WTC11 (cell line): Measurements from ENCODE around the gene ATRIP. TPM values are rescaled to one million over a fixed set of nuclear protein-coding genes. Genes with fewer than 3 reads are reported as not detected.

Experiments used
- ATAC-seq: fragments of 200-7000 bp; cut with Tn5 transposase; 2 replicates; pipeline ENCODE4 v1.10.0; 2021; ENCODE audit warnings: mild to moderate bottlenecking, moderate library complexity
- CTCF ChIA-PET: fragments of 300-600 bp; sonication (Branson Sonifier 250); formaldehyde crosslinking; loops from one replicate; lab custom pipeline; 2021; ENCODE audit warnings: antibody characterized with exemption; lab: Charles Lee
- POLR2A ChIA-PET: fragments of 350-600 bp; sonication (Branson Sonifier 250); formaldehyde crosslinking; loops from one replicate; lab custom pipeline; 2021; ENCODE audit warnings: antibody characterized with exemption; lab: Charles Lee
- DNase-seq: peaks from one replicate; pipeline ENCODE4 v3.0.0; 2021; ENCODE audit warnings: low spot score
- H3K27ac Mint-ChIP-seq: 2 replicates; pipeline ENCODE4 v1.8.0; 2021; ENCODE audit warnings: mixed read lengths
- H3K27me3 Mint-ChIP-seq: 2 replicates; pipeline ENCODE4 v1.8.0; 2021; ENCODE audit warnings: low read depth, mild to moderate bottlenecking, moderate library complexity, mixed read lengths
- H3K36me3 Mint-ChIP-seq: 2 replicates; pipeline ENCODE4 v1.8.0; 2021; ENCODE audit warnings: mixed read lengths
- H3K4me1 Mint-ChIP-seq: 2 replicates; pipeline ENCODE4 v1.8.0; 2022; ENCODE audit warnings: mixed read lengths
- H3K4me3 Mint-ChIP-seq: 2 replicates; pipeline ENCODE4 v1.8.0; 2021; ENCODE audit warnings: mild to moderate bottlenecking, moderate library complexity, mixed read lengths
- H3K9me3 Mint-ChIP-seq: 2 replicates; pipeline ENCODE4 v1.8.0; 2021; ENCODE audit warnings: mixed read lengths
- ATF6 ChIP-seq: sonication (generic); formaldehyde crosslinking; IDR thresholded peaks from 2 replicates; pipeline ENCODE4 v1.8.1; 2023; ENCODE audit warnings: mild to moderate bottlenecking, missing genetic modification reagents
- CREB1 ChIP-seq: sonication (generic); formaldehyde crosslinking; IDR thresholded peaks from 2 replicates; pipeline ENCODE4 v1.8.0; 2023; ENCODE audit warnings: mild to moderate bottlenecking, missing genetic modification reagents
- E2F5 ChIP-seq: sonication (generic); formaldehyde crosslinking; IDR thresholded peaks from 2 replicates; pipeline ENCODE4 v1.8.1; 2022; ENCODE audit warnings: mild to moderate bottlenecking, moderate library complexity, missing genetic modification reagents
- ESRRA ChIP-seq: sonication (generic); formaldehyde crosslinking; IDR thresholded peaks from 2 replicates; pipeline ENCODE4 v1.8.1; 2022; ENCODE audit warnings: mild to moderate bottlenecking, missing genetic modification reagents, borderline replicate concordance
- GABPB1 ChIP-seq: sonication (generic); formaldehyde crosslinking; IDR thresholded peaks from 2 replicates; pipeline ENCODE4 v1.8.1; 2023; ENCODE audit warnings: mild to moderate bottlenecking, missing genetic modification reagents
- GRHL2 ChIP-seq: fragments of 250-450 bp; sonication (Bioruptor Pico); IDR thresholded peaks from 2 replicates; pipeline ENCODE4 v1.8.0; 2022; ENCODE audit warnings: mild to moderate bottlenecking, moderate library complexity; ENCODE audit not compliant: insufficient replicate concordance, severe bottlenecking
- IRF2 ChIP-seq: sonication (generic); formaldehyde crosslinking; IDR thresholded peaks from 2 replicates; pipeline ENCODE4 v1.8.0; 2022; ENCODE audit warnings: low read depth, missing genetic modification reagents, borderline replicate concordance
- JAZF1 ChIP-seq: fragments of 250-450 bp; sonication (Bioruptor Pico); IDR thresholded peaks from 2 replicates; pipeline ENCODE4 v1.9.0; 2021; ENCODE audit warnings: moderate library complexity, mild to moderate bottlenecking, inconsistent platforms
- MXD4 ChIP-seq: fragments of 250-450 bp; sonication (Bioruptor Pico); IDR thresholded peaks from 2 replicates; pipeline ENCODE4 v1.8.0; 2021; ENCODE audit warnings: mild to moderate bottlenecking, moderate library complexity, borderline replicate concordance
- MYBL2 ChIP-seq: sonication (generic); formaldehyde crosslinking; IDR thresholded peaks from 2 replicates; pipeline ENCODE4 v1.8.1; 2023; ENCODE audit warnings: mild to moderate bottlenecking, moderate library complexity, missing genetic modification reagents
- NFATC4 ChIP-seq: fragments of 250-450 bp; sonication (Bioruptor Pico); IDR thresholded peaks from 2 replicates; pipeline ENCODE4 v1.9.0; 2021; ENCODE audit warnings: mild to moderate bottlenecking
- NFE2L1 ChIP-seq: sonication (generic); formaldehyde crosslinking; IDR thresholded peaks from 2 replicates; pipeline ENCODE4 v1.8.1; 2023; ENCODE audit warnings: missing genetic modification reagents
- NFYB ChIP-seq: sonication (generic); formaldehyde crosslinking; conservative IDR thresholded peaks from 2 replicates; pipeline ENCODE4 v1.8.0; 2022; ENCODE audit warnings: low read depth, missing genetic modification reagents
- NR2C2 ChIP-seq: sonication (generic); formaldehyde crosslinking; IDR thresholded peaks from 2 replicates; pipeline ENCODE4 v1.8.0; 2022; ENCODE audit warnings: mild to moderate bottlenecking, missing genetic modification reagents
- RELA ChIP-seq: sonication (generic); formaldehyde crosslinking; IDR thresholded peaks from 2 replicates; pipeline ENCODE4 v1.8.1; 2022; ENCODE audit warnings: missing genetic modification reagents, mild to moderate bottlenecking, borderline replicate concordance
- RORB ChIP-seq: fragments of 250-450 bp; sonication (Bioruptor Pico); IDR thresholded peaks from 2 replicates; pipeline ENCODE4 v1.9.0; 2021; ENCODE audit warnings: mild to moderate bottlenecking
- SMAD3 ChIP-seq: sonication (generic); formaldehyde crosslinking; IDR thresholded peaks from 2 replicates; pipeline ENCODE4 v1.8.0; 2022; ENCODE audit warnings: missing genetic modification reagents, mild to moderate bottlenecking, borderline replicate concordance
- TEAD4 ChIP-seq: sonication (generic); formaldehyde crosslinking; IDR thresholded peaks from 2 replicates; pipeline ENCODE4 v1.8.0; 2022; ENCODE audit warnings: mild to moderate bottlenecking, missing genetic modification reagents
- TP53 ChIP-seq: sonication (generic); formaldehyde crosslinking; IDR thresholded peaks from 2 replicates; pipeline ENCODE4 v1.8.1; 2023; ENCODE audit warnings: mild to moderate bottlenecking, missing genetic modification reagents
- ZNF121 ChIP-seq: sonication (generic); formaldehyde crosslinking; IDR thresholded peaks from 2 replicates; pipeline ENCODE4 v1.8.0; 2023; ENCODE audit warnings: missing genetic modification reagents
- ZNF138 ChIP-seq: sonication (generic); formaldehyde crosslinking; conservative IDR thresholded peaks from 2 replicates; pipeline ENCODE4 v1.8.1; 2022; ENCODE audit warnings: mild to moderate bottlenecking, moderate library complexity, missing genetic modification reagents
- ZNF317 ChIP-seq: sonication (generic); formaldehyde crosslinking; IDR thresholded peaks from 2 replicates; pipeline ENCODE4 v1.8.1; 2023; ENCODE audit warnings: low read depth, mild to moderate bottlenecking, moderate library complexity, missing genetic modification reagents, borderline replicate concordance
- ZNF396 ChIP-seq: fragments of 250-450 bp; sonication (Bioruptor Pico); IDR thresholded peaks from 2 replicates; pipeline ENCODE4 v1.8.0; 2021; ENCODE audit warnings: mild to moderate bottlenecking, moderate library complexity, borderline replicate concordance
- ZNF416 ChIP-seq: fragments of 250-450 bp; sonication (Bioruptor Pico); IDR thresholded peaks from 2 replicates; pipeline ENCODE4 v1.9.0; 2021; ENCODE audit warnings: mild to moderate bottlenecking, inconsistent platforms
- ZNF423 ChIP-seq: fragments of 250-450 bp; sonication (Bioruptor Pico); IDR thresholded peaks from 2 replicates; pipeline ENCODE4 v2.1.2; 2022; ENCODE audit warnings: mild to moderate bottlenecking, moderate library complexity
- total RNA-seq: library from RNA; stranded (reverse); gene quantifications from 3 replicates; pipeline ENCODE4 v1.2.3, GENCODE V29; 2021
- TF ChIP-seq, protein P1 (sequence below): sonication (generic); formaldehyde crosslinking; IDR thresholded peaks from 2 replicates; pipeline ENCODE4 v1.8.0; 2022; ENCODE audit warnings: mild to moderate bottlenecking, missing genetic modification reagents
- TF ChIP-seq, protein P2 (sequence below): fragments of 250-450 bp; sonication (Bioruptor Pico); IDR thresholded peaks from 2 replicates; pipeline ENCODE4 v1.8.0; 2021; ENCODE audit warnings: mild to moderate bottlenecking
- TF ChIP-seq, protein P3 (sequence below): sonication (generic); formaldehyde crosslinking; IDR thresholded peaks from 2 replicates; pipeline ENCODE4 v1.8.1; 2022; ENCODE audit warnings: mild to moderate bottlenecking, missing genetic modification reagents, moderate library complexity, borderline replicate concordance

ATRIP gene
- total RNA-seq, 1 experiment from 2014 or later, result 18.2 TPM

DNA sequence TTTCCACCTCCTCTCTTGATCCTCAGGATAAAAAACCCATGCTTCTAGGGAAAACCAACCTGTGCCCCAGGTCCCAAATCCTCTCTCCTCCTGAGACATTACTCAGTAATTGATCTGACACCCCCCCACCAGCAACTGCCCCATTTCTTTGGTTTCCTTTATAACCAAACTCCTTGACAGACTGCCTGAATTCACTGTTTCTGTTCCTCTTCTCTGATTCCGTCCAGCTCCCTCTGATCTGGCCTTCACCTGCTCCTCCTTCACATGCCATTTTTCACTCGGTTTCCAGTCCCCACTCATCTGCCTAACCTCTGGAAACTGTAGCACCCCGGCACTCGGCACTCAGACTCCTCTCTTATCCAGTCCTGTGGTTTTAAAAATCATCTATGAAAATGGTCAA is 8.7 kb upstream of the ATRIP start:
- Mint-ChIP-seq H3K9me3 (no peaks in the 10 kb centered on the region), H3K4me3 (no peak overlapping the region), H3K36me3 (peaks cover 39% of the 10 kb centered on the region), H3K4me1 (peaks cover 22% of the 10 kb centered on the region), H3K27ac (no peak overlapping the region), H3K27me3 (no peaks in the 10 kb centered on the region)
- ChIA-PET CTCF (interaction anchor here (2.8 kb wide), 1 partner anchor 36 kb away, joined by 378 read pairs; no protein-coding TSS in a partner anchor), POLR2A (no interaction called here)
- DNase-seq, result no peak
- TF ChIP-seq ZNF138 (CRISPR knock-in tag), result no peak
- TF ChIP-seq, protein P1, sequence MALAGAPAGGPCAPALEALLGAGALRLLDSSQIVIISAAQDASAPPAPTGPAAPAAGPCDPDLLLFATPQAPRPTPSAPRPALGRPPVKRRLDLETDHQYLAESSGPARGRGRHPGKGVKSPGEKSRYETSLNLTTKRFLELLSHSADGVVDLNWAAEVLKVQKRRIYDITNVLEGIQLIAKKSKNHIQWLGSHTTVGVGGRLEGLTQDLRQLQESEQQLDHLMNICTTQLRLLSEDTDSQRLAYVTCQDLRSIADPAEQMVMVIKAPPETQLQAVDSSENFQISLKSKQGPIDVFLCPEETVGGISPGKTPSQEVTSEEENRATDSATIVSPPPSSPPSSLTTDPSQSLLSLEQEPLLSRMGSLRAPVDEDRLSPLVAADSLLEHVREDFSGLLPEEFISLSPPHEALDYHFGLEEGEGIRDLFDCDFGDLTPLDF (CRISPR knock-in tag), result no peak
- TF ChIP-seq ESRRA (CRISPR knock-in tag), result no peak
- TF ChIP-seq RORB (CRISPR knock-in tag), result no peak
- TF ChIP-seq CREB1 (CRISPR knock-in tag), result no peak
- TF ChIP-seq TEAD4 (CRISPR knock-in tag), result no peak
- no peak for ATAC-seq

DNA sequence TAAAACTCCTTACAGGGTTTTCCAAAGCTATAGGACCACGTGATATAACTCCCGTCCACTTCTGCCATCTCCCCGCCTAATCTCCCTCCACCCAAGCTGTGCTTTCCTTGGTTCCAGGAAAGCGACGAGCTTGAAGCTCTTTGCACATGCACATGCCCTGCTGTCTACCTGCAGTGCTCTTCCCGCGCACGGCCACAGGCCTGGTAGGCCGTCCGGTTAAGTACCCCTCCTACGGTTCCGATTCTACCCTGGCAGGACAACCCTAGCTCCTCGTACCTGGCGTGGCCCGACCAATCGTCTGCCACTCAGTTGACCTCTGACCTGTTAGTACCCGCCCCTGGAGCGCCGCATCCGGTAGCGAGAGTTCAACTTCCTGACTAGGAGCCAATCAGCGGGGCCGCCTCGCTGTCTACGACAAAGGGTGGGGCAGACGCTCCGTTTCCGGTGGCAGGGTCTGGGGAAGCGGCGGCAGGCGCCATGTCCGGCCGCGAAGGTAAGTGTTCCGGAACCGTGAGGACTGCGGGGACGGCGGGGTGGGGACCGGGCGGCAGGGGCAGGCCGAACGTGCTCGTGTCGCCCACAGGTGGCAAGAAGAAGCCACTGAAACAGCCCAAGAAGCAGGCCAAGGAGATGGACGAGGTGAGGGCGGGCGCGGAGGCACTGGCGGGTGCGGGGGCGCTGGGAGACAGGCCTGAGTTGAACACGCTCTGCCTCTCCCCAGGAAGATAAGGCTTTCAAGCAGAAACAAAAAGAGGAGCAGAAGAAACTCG is 6.5 kb upstream of the ATRIP start, which contains the start of the genes CCDC51 and TMA7:
Gene CCDC51, minus strand, starts transcription at position 300 of the 770 bp plus-strand sequence. CDS start 4,991 bp downstream, outside the sequence.
Gene TMA7, plus strand, starts transcription at position 438 of the 770 bp plus-strand sequence. Its CDS starts 40 bp downstream, at position 478.
- Mint-ChIP-seq H3K4me3 (peak within 1 kb of the TSS; percentile 99), H3K27me3 (no peaks in the 10 kb centered on the region), H3K36me3 (peaks cover 27% of the 10 kb centered on the region), H3K9me3 (no peaks in the 10 kb centered on the region), H3K27ac (peak within 1 kb of the TSS; percentile 99), H3K4me1 (peaks cover 17% of the 10 kb centered on the region)
- ChIA-PET POLR2A (interaction anchor here (1.0 to 2.2 kb wide), 5 partner anchors 10 to 222 kb away, joined by 3 to 15 read pairs (median 6); partner anchors contain the start of gene PLXNB1), CTCF (interaction anchor here (0.8 to 2.3 kb wide), 19 partner anchors 9 to 300 kb away, joined by 3 to 27 read pairs (median 7); partner anchors contain the start of genes CDC25A, NCKIPSD, PLXNB1 and SLC26A6)
- DNase-seq (peak; percentile 99), ATAC-seq (peak; percentile 95)
- TF ChIP-seq ZNF396 (CRISPR knock-in tag) (no peak), JAZF1 (CRISPR knock-in tag) (no peak), NFE2L1 (CRISPR knock-in tag) (peak; percentile 65), ZNF423 (CRISPR knock-in tag) (no peak), NR2C2 (CRISPR knock-in tag) (peak; percentile 97), MYBL2 (CRISPR knock-in tag) (peak; percentile 85), TP53 (CRISPR knock-in tag) (peak; percentile 39; the same call in 1 of the 2 replicates), GABPB1 (CRISPR knock-in tag) (peak; percentile 71), CREB1 (CRISPR knock-in tag) (0 out of 2 replicates have a peak, but pooled peaks have one; percentile 61), ZNF121 (no peak), ZNF416 (CRISPR knock-in tag) (no peak), E2F5 (CRISPR knock-in tag) (peak; percentile 72; the same call in 1 of the 2 replicates), NFYB (CRISPR knock-in tag) (peak; percentile 90), RELA (CRISPR knock-in tag) (0 out of 2 replicates have a peak, but pooled peaks have one; percentile 27), ESRRA (CRISPR knock-in tag) (peak; percentile 65; the same call in 1 of the 2 replicates), ZNF317 (CRISPR knock-in tag) (no peak), IRF2 (CRISPR knock-in tag) (no peak), MXD4 (no peak), NFATC4 (CRISPR knock-in tag) (no peak), GRHL2 (CRISPR knock-in tag) (no peak), SMAD3 (CRISPR knock-in tag) (peak; percentile 91), ATF6 (CRISPR knock-in tag) (no peak)
- TF ChIP-seq, protein P2, sequence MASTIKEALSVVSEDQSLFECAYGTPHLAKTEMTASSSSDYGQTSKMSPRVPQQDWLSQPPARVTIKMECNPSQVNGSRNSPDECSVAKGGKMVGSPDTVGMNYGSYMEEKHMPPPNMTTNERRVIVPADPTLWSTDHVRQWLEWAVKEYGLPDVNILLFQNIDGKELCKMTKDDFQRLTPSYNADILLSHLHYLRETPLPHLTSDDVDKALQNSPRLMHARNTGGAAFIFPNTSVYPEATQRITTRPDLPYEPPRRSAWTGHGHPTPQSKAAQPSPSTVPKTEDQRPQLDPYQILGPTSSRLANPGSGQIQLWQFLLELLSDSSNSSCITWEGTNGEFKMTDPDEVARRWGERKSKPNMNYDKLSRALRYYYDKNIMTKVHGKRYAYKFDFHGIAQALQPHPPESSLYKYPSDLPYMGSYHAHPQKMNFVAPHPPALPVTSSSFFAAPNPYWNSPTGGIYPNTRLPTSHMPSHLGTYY (CRISPR knock-in tag), result no peak
- TF ChIP-seq, protein P3, sequence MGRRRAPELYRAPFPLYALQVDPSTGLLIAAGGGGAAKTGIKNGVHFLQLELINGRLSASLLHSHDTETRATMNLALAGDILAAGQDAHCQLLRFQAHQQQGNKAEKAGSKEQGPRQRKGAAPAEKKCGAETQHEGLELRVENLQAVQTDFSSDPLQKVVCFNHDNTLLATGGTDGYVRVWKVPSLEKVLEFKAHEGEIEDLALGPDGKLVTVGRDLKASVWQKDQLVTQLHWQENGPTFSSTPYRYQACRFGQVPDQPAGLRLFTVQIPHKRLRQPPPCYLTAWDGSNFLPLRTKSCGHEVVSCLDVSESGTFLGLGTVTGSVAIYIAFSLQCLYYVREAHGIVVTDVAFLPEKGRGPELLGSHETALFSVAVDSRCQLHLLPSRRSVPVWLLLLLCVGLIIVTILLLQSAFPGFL (CRISPR knock-in tag), result no peak
